Stomach (tissue), 9 donors: ENCODE data around the gene CEP44. TPM values are rescaled to one million over a fixed set of nuclear protein-coding genes. Genes with fewer than 3 reads are reported as not detected.

Experiments
- DNase-seq, 2 donors: peaks; one replicate each; pipeline versions ENCODE4 v3.0.0 to v3.0.0-alpha.2; 2013 to 2019
- H3K27ac ChIP-seq, 5 donors: fragments of 200-600 bp in 4 of 5; sonication (generic) in 4 of 5; one replicate each; pipeline ENCODE4 v1.5.1; 2013 to 2019; ENCODE audit warnings: mild to moderate bottlenecking in 1 of 5, moderate library complexity in 1 of 5
- H3K27me3 ChIP-seq, 3 donors: fragments of 200-600 bp; sonication (generic); one replicate each; pipeline ENCODE4 v1.5.1; 2017 to 2019; ENCODE audit warnings: mixed run types in 1 of 3
- H3K36me3 ChIP-seq, 4 donors: fragments of 200-600 bp; sonication (generic); 1 replicate in 3 of 4; 2 replicates in 1 of 4; pipeline ENCODE4 v1.5.1; 2016 to 2019
- H3K4me1 ChIP-seq, 4 donors: fragments of 200-600 bp; sonication (generic); one replicate each; pipeline ENCODE4 v1.5.1; 2016 to 2019
- H3K4me3 ChIP-seq, 4 donors: fragments of 200-600 bp; sonication (generic) in 3 of 4; one replicate each; pipeline ENCODE4 v1.5.1; 2016 to 2019; ENCODE audit warnings: mild to moderate bottlenecking in 1 of 4
- H3K9me3 ChIP-seq, 4 donors: fragments of 200-600 bp; sonication (generic); one replicate each; pipeline ENCODE4 v1.5.1; 2016 to 2019
- CTCF ChIP-seq, 7 experiments: fragments of 450-650 bp in 4 of 7; fragments of 200-600 bp in 3 of 7; sonication (generic) in 3 of 7; IDR thresholded peaks; one replicate each; pipeline ENCODE4 v1.5.1; 2016 to 2019; ENCODE audit warnings: antibody characterized with exemption in 7 of 7, control low read depth in 2 of 7, mild to moderate bottlenecking in 1 of 7
- EP300 ChIP-seq: sonication (generic); formaldehyde crosslinking; IDR thresholded peaks from one replicate; pipeline ENCODE4 v1.6.1; 2017; ENCODE audit warnings: antibody characterized with exemption
- POLR2A ChIP-seq, 4 donors: fragments of 450-650 bp; IDR thresholded peaks; one replicate each; pipeline ENCODE4 v1.6.1; 2016; ENCODE audit warnings: antibody characterized with exemption in 4 of 4, control low read depth in 2 of 4, mild to moderate bottlenecking in 1 of 4, moderate library complexity in 1 of 4
- POLR2AphosphoS5 ChIP-seq, 3 donors: sonication (generic); formaldehyde crosslinking; IDR thresholded peaks; one replicate each; pipeline ENCODE4 v1.6.1; 2016; ENCODE audit warnings: antibody characterized with exemption in 3 of 3
- WGBS, 5 donors: extraction: QIAGEN DNeasy Blood & Tissue Kit in 3 of 5; methylation state at CpG; one replicate each; pipeline versions ENCODE4 v1.1.5 to v1.1.7; 2013 to 2018; 5-methylcytosine and 5-hydroxymethylcytosine counted together
- intact Hi-C: fragments of 100-400 bp; cut with DNase I; formaldehyde crosslinking; loops from one replicate; pipeline ENCODE4 v1.15.1; 2023; ENCODE audit warnings: low total_unique reads
- polyA plus RNA-seq, 3 donors: library from polyadenylated mRNA; stranded (reverse); fragments of 200-250 nt; gene quantifications; one replicate each; pipeline ENCODE4 v1.2.3, GENCODE V29; 2013
- total RNA-seq, 5 donors: library from RNA; depleted of rRNA; stranded (reverse); fragments of >200 nt; gene quantifications; one replicate each; pipeline versions ENCODE4 v1.1.0 to v1.2.3, GENCODE V29; 2014 to 2016
- donor health status: healthy with polysubstance abuse.
- donor health status: Bipolar disorder and iron deficiency.
- donor health status: healthy.

CEP44 gene
- total and polyA plus RNA-seq, 8 donors: 3.4 to 42.0 (median 12.9) TPM

GRCh38 chr4:174317531-174317930 lies 33.8 kb downstream of the CEP44 start:
- no peaks in the 10 kb centered on the region for H3K9me3 ChIP-seq
- peaks cover 0 to 36% (median 20%) of the 10 kb centered on the region in 4 donors for H3K36me3 ChIP-seq
- intact Hi-C loops: no loop called here
- no peak for TF ChIP-seq POLR2AphosphoS5 (IDR thresholded peaks at IDR 0.05)
- TF ChIP-seq POLR2A (IDR thresholded peaks at IDR 0.05): no peak
- TF ChIP-seq CTCF (IDR thresholded peaks at IDR 0.05): no peak
- TF ChIP-seq EP300: no peak
- no peak overlapping the region for H3K4me3 ChIP-seq
- H3K4me1 ChIP-seq: no peaks in the 10 kb centered on the region
- DNase-seq: peak in 1 of 2 donors; percentile 68
- H3K27me3 ChIP-seq: no peaks in the 10 kb centered on the region
- no peak overlapping the region for H3K27ac ChIP-seq

- no peaks in the 10 kb centered on the region for H3K27me3 ChIP-seq
- no peak overlapping the region for H3K4me3 ChIP-seq
- TF ChIP-seq POLR2AphosphoS5 (IDR thresholded peaks at IDR 0.05) (no peak), POLR2A (IDR thresholded peaks at IDR 0.05) (no peak), CTCF (IDR thresholded peaks at IDR 0.05) (peak in 4 of 7 experiments; percentile 37 to 68 (median 46)), EP300 (no peak)
- intact Hi-C loops: no loop called here
- H3K27ac ChIP-seq: no peak overlapping the region
- H3K4me1 ChIP-seq: no peaks in the 10 kb centered on the region
- peaks cover 0 to 28% (median 14%) of the 10 kb centered on the region in 4 donors for H3K36me3 ChIP-seq
- H3K9me3 ChIP-seq: no peaks in the 10 kb centered on the region
- 70 to 83% (median 75%) methylated on average over 8 of the region's 8 CpGs for WGBS, 5 donors
- DNase-seq: peak in 1 of 2 donors; percentile 62
These were observed 35.4 kb downstream of the CEP44 start for GRCh38 chr4:174318829-174319764.

GRCh38 chr4:174320494-174321199 lies 36.9 kb downstream of the CEP44 start:
- peak in 1 of 2 donors; percentile 10 for DNase-seq
- peaks cover 0 to 28% (median 14%) of the 10 kb centered on the region in 4 donors for H3K36me3 ChIP-seq
- no peak overlapping the region for H3K4me3 ChIP-seq
- H3K27me3 ChIP-seq: no peaks in the 10 kb centered on the region
- H3K27ac ChIP-seq: no peak overlapping the region
- H3K9me3 ChIP-seq: no peaks in the 10 kb centered on the region
- TF ChIP-seq CTCF (IDR thresholded peaks at IDR 0.05) (no peak), EP300 (no peak), POLR2A (IDR thresholded peaks at IDR 0.05) (no peak), POLR2AphosphoS5 (IDR thresholded peaks at IDR 0.05) (no peak)
- intact Hi-C loops: loop anchor here (10.0 kb wide), 1 partner anchor 96 kb away; no protein-coding TSS in a partner anchor
- H3K4me1 ChIP-seq: no peaks in the 10 kb centered on the region
- 42 to 76% (median 63%) methylated on average over 5 of the region's 5 CpGs for WGBS, 5 donors

GRCh38 chr4:174324236-174324635 lies 40.5 kb downstream of the CEP44 start:
- Histone ChIP-seq H3K27me3 (no peaks in the 10 kb centered on the region), H3K36me3 (peaks cover 0 to 4% (median 0%) of the 10 kb centered on the region in 4 donors), H3K4me3 (no peak overlapping the region), H3K27ac (no peak overlapping the region), H3K4me1 (no peaks in the 10 kb centered on the region), H3K9me3 (no peaks in the 10 kb centered on the region)
- intact Hi-C loops: loop anchor here (10.0 kb wide), 1 partner anchor 99 kb away; no protein-coding TSS in a partner anchor
- WGBS, 5 donors: 75 to 92% (median 80%) methylated on average over 1 of the region's 1 CpG
- no peak for DNase-seq
- TF ChIP-seq EP300 (no peak), CTCF (IDR thresholded peaks at IDR 0.05) (no peak), POLR2AphosphoS5 (IDR thresholded peaks at IDR 0.05) (no peak), POLR2A (IDR thresholded peaks at IDR 0.05) (no peak)
